Esophagus squamous epithelium (tissue), 5 donors: ENCODE measurements around the gene TBC1D9. TPM values are rescaled to one million over a fixed set of nuclear protein-coding genes. Genes with fewer than 3 reads are reported as not detected.

ENCODE experiments used
- DNase-seq: peaks from one replicate; lab custom pipeline; 2025; lab: John Stamatoyannopoulos, UW
- H3K27ac ChIP-seq, 4 donors: fragments of 200-600 bp; sonication (generic); one replicate each; pipeline ENCODE4 v1.5.1; 2016 to 2019; ENCODE audit warnings: mild to moderate bottlenecking in 1 of 4
- H3K27me3 ChIP-seq, 4 donors: fragments of 200-600 bp; sonication (generic); 1 replicate in 3 of 4; 2 replicates in 1 of 4; pipeline versions ENCODE4 v1.5.1 to v1.6.0; 2017 to 2021; ENCODE audit warnings: antibody characterized with exemption in 1 of 4
- H3K36me3 ChIP-seq, 3 donors: fragments of 200-600 bp; sonication (generic); one replicate each; pipeline ENCODE4 v1.5.1; 2016 to 2019
- H3K4me1 ChIP-seq, 3 donors: fragments of 200-600 bp; sonication (generic); one replicate each; pipeline ENCODE4 v1.5.1; 2017 to 2019
- H3K4me3 ChIP-seq, 4 donors: fragments of 200-600 bp; sonication (generic); 1 replicate in 3 of 4; 2 replicates in 1 of 4; pipeline ENCODE4 v1.5.1; 2016 to 2019; ENCODE audit warnings: mild to moderate bottlenecking in 2 of 4, moderate library complexity in 1 of 4
- H3K9me3 ChIP-seq, 3 donors: fragments of 200-600 bp; sonication (generic); one replicate each; pipeline ENCODE4 v1.5.1; 2016 to 2019
- CTCF ChIP-seq, 6 experiments: fragments of 450-650 bp in 4 of 6; fragments of 200-600 bp in 2 of 6; sonication (generic) in 2 of 6; IDR thresholded peaks; one replicate each; pipeline ENCODE4 v1.5.1; 2016 to 2019; ENCODE audit warnings: antibody characterized with exemption in 6 of 6, mild to moderate bottlenecking in 4 of 6, moderate library complexity in 4 of 6
- POLR2A ChIP-seq, 4 donors: fragments of 450-650 bp; IDR thresholded peaks; one replicate each; pipeline ENCODE4 v1.6.1; 2017; ENCODE audit warnings: antibody characterized with exemption in 4 of 4, mild to moderate bottlenecking in 4 of 4, moderate library complexity in 3 of 4
- WGBS, 2 donors: methylation state at CpG; one replicate each; pipeline ENCODE4 v1.1.5; 2018; 5-methylcytosine and 5-hydroxymethylcytosine counted together
- intact Hi-C: fragments of 100-400 bp; cut with DNase I; formaldehyde crosslinking; loops from one replicate; pipeline ENCODE4 v1.15.0; 2022
- total RNA-seq, 4 donors: library from RNA; depleted of rRNA; stranded (reverse); fragments of >200 nt; gene quantifications; one replicate each; pipeline ENCODE4 v1.1.0, GENCODE V29; 2016
- donor health status: DM: yes; HTN: yes; CAD: no.

TBC1D9 gene
- total RNA-seq, 4 donors from 2014 or later, result 8.6 to 21.0 (median 11.5) TPM

DNA sequence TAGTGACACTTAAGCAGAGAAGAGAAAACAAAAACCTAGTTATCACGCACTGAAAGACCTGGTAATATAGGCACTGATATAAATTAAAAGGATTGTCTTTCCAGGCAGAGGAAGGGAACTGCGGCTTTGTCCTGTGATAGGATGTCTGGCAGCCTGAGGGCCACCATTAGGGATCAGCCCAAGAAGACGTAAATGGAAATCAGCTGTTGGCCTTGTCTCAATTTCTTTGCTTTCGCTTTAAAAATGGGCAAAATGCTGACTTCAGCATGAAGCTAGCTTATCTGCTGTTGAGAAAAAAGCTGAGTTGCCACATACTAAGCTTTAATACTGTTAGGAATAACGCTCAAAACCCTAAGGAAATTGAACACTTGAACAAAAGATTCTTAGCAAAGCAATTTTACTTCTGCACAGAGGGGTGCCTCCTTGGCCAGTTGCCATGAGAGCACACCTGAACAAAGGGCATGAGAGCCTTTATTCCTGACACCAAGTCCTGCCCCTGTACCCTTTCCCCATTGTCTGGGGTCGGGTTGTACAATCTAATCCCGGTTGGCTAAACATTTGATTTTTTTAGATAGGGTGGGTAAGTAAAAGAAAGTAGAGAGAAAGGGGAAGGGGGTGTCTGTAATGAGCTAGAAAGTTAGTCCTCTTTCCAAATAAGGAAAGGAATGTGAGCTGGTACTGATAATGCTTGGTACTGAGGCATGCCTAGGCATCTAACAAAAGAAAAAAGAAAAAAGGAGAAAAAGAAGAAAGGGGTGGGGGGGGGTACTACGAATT, 102.3 kb downstream of the TBC1D9 start:
- no peak for TF ChIP-seq CTCF (IDR thresholded peaks at IDR 0.05)
- no peak for TF ChIP-seq POLR2A (IDR thresholded peaks at IDR 0.05)
- H3K9me3 ChIP-seq, result no peaks in the 10 kb centered on the region
- H3K4me1 ChIP-seq, result peaks cover 0 to 3% (median 0%) of the 10 kb centered on the region in 3 donors
- no peak for DNase-seq
- no peak overlapping the region for H3K4me3 ChIP-seq
- intact Hi-C loops, result no loop called here
- no peak overlapping the region for H3K27ac ChIP-seq
- peaks cover 0 to 87% (median 10%) of the 10 kb centered on the region in 3 donors for H3K36me3 ChIP-seq
- no peaks in the 10 kb centered on the region for H3K27me3 ChIP-seq
- 58 to 62% methylated on average over 8 of the region's 8 CpGs for WGBS, 2 donors

GRCh38 chr4:140652601-140653000, 103.6 kb downstream of the TBC1D9 start:
- WGBS, 2 donors, result 71 to 100% methylated on average over 2 of the region's 2 CpGs
- DNase-seq, result no peak
- peaks cover 0 to 80% (median 8%) of the 10 kb centered on the region in 3 donors for H3K36me3 ChIP-seq
- H3K27me3 ChIP-seq, result no peaks in the 10 kb centered on the region
- intact Hi-C loops, result no loop called here
- TF ChIP-seq POLR2A (IDR thresholded peaks at IDR 0.05) (no peak), CTCF (IDR thresholded peaks at IDR 0.05) (no peak)
- H3K4me3 ChIP-seq, result no peak overlapping the region
- peaks cover 0 to 3% (median 0%) of the 10 kb centered on the region in 3 donors for H3K4me1 ChIP-seq
- no peak overlapping the region for H3K27ac ChIP-seq
- no peaks in the 10 kb centered on the region for H3K9me3 ChIP-seq

- no peaks in the 10 kb centered on the region for H3K27me3 ChIP-seq
- H3K4me1 ChIP-seq, result peaks cover 0 to under 1% (median 0%) of the 10 kb centered on the region in 3 donors
- no peak overlapping the region for H3K4me3 ChIP-seq
- 85 to 88% methylated on average over 2 of the region's 2 CpGs for WGBS, 2 donors
- no peak for DNase-seq
- intact Hi-C loops, result no loop called here
- TF ChIP-seq CTCF (IDR thresholded peaks at IDR 0.05), result no peak
- no peak for TF ChIP-seq POLR2A (IDR thresholded peaks at IDR 0.05)
- peaks cover 0 to 88% (median 11%) of the 10 kb centered on the region in 3 donors for H3K36me3 ChIP-seq
- H3K27ac ChIP-seq, result no peak overlapping the region
- no peaks in the 10 kb centered on the region for H3K9me3 ChIP-seq
Measured at GRCh38 chr4:140648716-140649308, 107.4 kb downstream of the TBC1D9 start.

DNA sequence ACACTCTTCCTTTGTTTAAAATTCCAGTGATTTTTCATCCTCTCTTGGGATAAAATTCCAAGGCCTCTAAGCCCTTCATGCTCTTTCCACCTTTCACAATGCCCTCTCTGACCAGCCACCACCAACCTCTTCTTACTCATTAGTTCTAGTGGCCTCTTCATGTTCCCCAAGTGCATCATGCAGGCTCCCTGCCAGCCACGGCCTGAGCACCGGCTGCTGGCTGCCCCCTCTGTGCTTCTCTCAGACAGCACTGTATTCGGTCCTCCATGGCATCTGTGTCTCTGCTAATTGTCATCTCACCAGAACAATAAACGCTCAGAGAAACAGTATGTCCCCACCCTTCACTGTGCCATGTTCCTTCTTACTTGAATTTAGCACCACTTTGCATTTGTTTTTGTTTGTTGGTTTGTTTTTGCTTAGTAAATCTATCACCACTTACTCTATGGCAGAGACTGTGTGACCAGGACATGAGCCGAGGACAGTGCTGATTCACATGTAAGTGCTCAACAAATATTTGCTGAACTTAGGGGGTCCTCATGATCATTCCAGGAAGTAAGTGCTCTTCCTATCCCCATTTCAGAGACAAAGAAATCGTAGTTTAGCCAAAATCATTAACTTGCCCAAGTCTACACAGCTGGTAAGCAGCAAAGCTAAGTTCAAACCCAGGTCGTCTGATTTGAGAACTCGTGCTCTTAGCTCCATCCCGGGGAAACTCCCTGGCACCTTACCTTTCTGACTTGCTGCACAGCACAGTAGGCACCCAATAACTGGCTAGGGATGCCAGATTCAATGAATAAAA, 110.4 kb downstream of the TBC1D9 start:
- WGBS, 2 donors, result 64 to 71% methylated on average over 9 of the region's 9 CpGs
- intact Hi-C loops, result no loop called here
- H3K36me3 ChIP-seq, result peaks cover 0 to 76% (median 14%) of the 10 kb centered on the region in 3 donors
- H3K27ac ChIP-seq, result no peak overlapping the region
- no peaks in the 10 kb centered on the region for H3K9me3 ChIP-seq
- H3K4me1 ChIP-seq, result no peaks in the 10 kb centered on the region
- TF ChIP-seq CTCF (IDR thresholded peaks at IDR 0.05) (no peak), POLR2A (IDR thresholded peaks at IDR 0.05) (no peak)
- no peaks in the 10 kb centered on the region for H3K27me3 ChIP-seq
- DNase-seq, result no peak
- no peak overlapping the region for H3K4me3 ChIP-seq
